Adipose tissue (tissue), 3 donors: ENCODE data around the gene DRICH1. TPM values are rescaled to one million over a fixed set of nuclear protein-coding genes. Genes with fewer than 3 reads are reported as not detected.
"Not testable (repeated sequence)": the region's sequence is repeated elsewhere in the genome, so short reads cannot be mapped to it uniquely, and the experiment has no call there.

ENCODE experiments used
- H3K27ac ChIP-seq: one replicate; pipeline ENCODE4 v1.5.1; 2013; ENCODE audit warnings: low read depth, low read length
- whole genome bisulfite sequencing, 3 donors: extraction: QIAGEN DNeasy Blood & Tissue Kit; methylation state at CpG; one replicate each; pipeline ENCODE4 v1.1.7; 2013; 5-methylcytosine and 5-hydroxymethylcytosine counted together
- polyA plus RNA-seq, 3 donors: library from polyadenylated mRNA; stranded (reverse); fragments of 200-250 nt; gene quantifications; one replicate each; pipeline ENCODE4 v1.2.3, GENCODE V29; 2013
- donor health status: healthy with polysubstance abuse.
- donor health status: Bipolar disorder and iron deficiency.
- donor health status: healthy.

Gene DRICH1
- polyA plus RNA-seq, 3 donors = 0.12 to 0.56 (median 0.18) TPM

DNA sequence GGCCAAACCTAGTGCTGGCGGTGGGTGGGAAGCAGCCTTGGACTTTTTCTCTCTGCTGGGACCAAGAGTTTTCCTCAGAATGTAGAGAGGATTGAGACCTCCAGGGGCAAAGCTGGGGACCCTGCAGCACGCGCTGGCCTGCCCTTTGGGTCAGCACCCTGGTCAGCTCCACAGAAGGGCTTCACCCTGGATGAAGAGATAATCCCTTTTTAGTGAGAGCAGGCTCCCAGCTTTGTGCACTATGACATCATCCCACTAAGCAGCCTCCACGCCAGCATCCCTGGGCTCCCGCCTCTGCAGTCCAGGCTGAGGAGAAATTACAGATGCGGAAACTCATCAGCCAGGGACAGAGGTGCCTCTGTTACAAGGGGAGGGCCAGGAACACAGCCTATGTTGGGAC lies 23.5 kb downstream of the DRICH1 start:
- H3K27ac ChIP-seq = no peak overlapping the region
- WGBS, 3 donors = 57 to 72% (median 68%) methylated on average over 6 of the region's 6 CpGs

- 83 to 89% (median 87%) methylated on average over 20 of the region's 20 CpGs for WGBS, 3 donors
Measured at GRCh38 chr22:23606204-23607131, 25.7 kb downstream of the DRICH1 start.

DNA sequence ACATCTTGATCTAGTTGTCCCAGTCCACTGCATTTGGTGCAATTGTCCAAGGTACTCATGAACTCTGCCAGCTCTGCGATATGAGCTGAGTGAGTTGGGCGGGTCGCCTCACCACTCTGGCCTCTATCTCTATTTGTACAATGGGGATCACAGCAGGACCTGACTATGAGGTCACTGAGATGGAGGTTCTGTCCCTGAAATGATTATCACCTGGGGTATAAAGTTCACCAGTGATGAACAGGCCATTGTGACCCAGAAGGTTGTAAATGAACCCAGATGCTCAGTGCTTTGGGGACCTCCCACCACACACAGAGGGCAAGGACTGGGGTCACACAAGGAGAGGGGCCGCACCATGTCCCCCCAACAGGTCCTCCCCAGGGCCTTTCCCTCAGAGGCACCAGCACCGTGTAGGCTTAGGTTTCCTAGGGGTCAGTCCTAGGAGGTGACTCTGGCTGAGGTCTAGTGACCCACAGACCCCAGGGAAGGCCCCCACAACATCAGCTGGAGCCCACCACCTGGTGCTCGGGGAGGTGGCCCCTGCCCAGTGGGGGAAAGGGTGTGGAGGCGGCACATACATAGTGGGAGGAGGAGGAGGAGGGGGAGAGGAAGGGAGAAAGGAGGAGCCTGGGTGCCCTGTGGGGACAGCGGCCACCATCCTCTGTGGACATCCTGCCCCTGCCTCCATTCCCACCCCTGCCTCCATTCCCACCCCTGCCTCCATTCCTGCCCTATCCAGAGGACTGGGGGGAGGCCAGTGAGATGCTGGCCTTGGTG lies 27.0 kb downstream of the DRICH1 start:
- 73 to 84% (median 82%) methylated on average over 7 to 8 of the region's 8 CpGs for WGBS, 3 donors
- H3K27ac ChIP-seq = no peak overlapping the region

More at GRCh38 chr22:23606204-23607131, 25.7 kb downstream of the DRICH1 start:
- H3K27ac ChIP-seq = no peak overlapping the region

- 76 to 91% (median 80%) methylated on average over 7 of the region's 7 CpGs for WGBS, 3 donors
- H3K27ac ChIP-seq = no peak overlapping the region
Measured at GRCh38 chr22:23603266-23603665, 28.9 kb downstream of the DRICH1 start.

DNA sequence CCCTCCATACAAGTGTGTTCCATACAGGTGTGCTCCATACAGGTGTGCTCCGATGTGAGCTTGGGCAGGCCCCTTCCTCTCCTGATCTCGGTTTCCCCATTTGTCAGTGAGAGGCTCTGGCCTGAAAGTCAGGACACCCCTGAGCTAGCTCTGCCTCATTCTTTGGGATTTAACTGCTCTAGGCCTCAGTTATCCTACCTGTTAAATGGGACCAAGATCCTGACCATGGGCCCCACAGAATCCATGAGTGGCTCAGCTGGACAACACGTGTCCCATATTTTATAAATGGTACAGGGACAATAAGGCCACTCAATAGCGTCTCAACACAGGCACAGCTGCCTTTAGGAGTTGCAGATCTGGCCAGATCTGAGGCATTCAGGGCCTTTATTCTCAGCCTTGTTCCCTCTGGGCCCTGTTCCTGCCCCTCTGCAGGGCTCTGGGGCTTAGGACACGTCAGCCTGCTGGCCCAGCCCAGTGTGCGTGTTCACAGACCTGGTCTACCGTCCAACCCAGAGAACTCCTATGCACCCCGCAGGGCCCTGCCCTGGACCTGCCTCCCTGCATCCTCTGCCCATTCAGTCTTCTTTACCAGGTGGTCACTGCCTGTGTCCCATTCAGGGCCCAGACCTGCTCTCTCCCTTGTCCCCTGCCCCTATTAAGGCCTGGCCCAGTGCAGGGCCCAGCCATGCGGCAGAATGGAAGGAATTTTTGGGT lies 33.2 kb downstream of the DRICH1 start:
- WGBS, 3 donors = 93 to 96% (median 95%) methylated on average over 8 to 9 of the region's 9 CpGs

DNA sequence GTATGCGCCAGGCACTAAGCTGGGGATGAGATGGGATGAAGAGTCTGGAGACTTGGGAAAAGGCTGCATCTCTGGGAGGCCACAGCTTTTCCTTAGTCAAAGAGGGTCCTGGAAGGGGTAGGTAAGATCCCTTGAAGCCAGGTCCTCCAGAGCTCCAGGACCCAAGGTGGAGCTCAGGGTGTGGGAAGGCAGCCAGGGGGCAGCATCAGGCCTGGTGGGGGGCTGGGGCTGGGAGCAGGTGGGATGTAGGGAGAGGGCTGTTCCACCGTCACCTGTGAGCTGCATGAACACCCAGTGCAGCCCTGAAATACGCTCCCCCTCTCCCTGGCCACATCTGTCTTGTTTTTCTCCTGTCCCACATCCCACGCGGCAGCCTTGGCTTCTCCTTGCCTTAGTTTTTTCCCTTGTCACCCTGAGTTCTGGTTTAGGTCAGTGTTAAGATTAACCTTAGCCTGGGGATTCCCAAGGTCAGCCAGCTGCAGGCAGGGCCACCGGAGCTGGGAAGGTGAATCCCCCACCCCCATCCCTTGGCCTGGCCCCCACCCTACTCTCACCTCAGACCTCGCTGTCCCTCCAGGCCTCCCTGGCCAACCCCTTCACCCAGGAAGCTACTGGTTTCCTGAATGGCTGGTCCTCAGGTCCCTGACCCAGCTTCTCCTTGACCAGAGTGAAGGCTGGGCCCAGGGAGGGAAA lies 34.4 kb downstream of the DRICH1 start:
- H3K27ac ChIP-seq = not testable (repeated sequence)
- 68 to 73% (median 72%) methylated on average over 5 of the region's 7 CpGs for WGBS, 3 donors

More for the DNA sequence above, 33.2 kb downstream of the DRICH1 start:
- no peak overlapping the region for H3K27ac ChIP-seq

DNA sequence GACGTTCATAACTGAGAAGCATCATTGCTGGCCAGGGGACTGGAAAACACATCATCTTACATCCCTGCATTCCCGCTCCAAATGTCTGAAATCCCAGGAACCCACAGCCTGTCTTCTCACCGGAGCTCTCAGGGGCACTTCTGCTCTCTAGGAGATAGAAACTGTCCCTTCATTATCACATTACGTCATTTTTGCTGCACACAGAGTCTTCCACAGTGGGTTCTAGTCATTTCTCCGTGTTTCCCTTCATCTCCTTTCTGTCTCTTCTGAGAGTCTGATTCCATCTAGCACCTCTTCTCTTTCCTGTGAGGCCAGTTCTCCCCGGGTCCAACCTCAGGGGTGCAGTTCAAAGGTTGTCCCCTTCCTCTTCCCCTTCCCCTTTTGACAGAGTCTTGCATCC lies 36.2 kb downstream of the DRICH1 start:
- WGBS, 3 donors = 36 to 47% (median 41%) methylated on average over 6 of the region's 6 CpGs
- H3K27ac ChIP-seq = not testable (repeated sequence)

DNA sequence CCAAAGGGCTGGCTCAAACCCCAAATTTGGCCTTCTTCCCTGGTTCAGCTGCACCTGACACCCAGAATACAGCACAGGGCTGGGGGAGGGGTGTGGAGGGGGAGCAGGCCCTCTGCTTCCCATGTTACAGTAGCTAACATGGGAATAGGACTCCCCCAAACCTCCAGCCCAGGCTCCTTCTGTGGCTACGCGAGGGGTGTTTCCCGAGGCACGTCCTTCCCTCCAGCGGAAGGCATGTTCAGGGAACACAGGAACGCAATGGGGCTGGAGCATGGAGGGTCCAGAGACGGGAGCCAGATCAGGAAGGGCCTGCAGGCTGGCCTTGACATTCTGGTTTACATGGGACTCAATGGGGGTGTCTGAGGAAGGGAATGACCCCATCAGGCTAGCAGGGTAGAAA lies 40.3 kb downstream of the DRICH1 start:
- H3K27ac ChIP-seq = no peak overlapping the region
- WGBS, 3 donors = 84 to 93% (median 91%) methylated on average over 7 of the region's 7 CpGs

DNA sequence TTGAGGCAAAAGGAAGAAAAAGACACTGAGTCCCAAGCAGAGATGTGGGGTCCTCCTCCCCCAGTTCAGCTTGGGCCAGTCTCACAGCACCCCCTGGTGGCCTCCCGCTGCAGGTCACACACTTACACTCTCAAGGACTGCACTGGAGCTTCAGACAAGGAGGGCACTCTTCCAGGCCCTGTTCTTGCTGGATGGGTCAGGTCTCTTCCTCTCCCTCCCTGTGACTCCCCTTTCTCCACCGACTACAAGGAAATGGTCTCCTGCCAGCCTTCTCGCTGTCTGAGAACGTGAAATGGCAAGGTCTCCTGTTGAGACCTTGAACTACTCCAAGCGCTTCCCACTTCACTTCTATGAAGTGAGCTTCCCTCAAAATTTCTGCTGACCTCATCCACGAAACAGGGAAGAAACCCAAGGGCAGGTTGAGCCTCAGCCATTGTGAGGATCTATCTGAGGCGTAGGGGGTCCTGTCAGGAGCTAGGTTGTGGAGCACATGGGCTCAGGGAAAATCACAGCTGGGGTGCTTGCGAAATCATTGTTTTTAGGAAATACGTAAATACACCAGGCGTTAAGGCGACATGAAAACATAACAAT lies 40.8 kb downstream of the DRICH1 start:
- no peak overlapping the region for H3K27ac ChIP-seq
- WGBS, 3 donors = 33 to 40% (median 38%) methylated on average over 11 of the region's 11 CpGs

DNA sequence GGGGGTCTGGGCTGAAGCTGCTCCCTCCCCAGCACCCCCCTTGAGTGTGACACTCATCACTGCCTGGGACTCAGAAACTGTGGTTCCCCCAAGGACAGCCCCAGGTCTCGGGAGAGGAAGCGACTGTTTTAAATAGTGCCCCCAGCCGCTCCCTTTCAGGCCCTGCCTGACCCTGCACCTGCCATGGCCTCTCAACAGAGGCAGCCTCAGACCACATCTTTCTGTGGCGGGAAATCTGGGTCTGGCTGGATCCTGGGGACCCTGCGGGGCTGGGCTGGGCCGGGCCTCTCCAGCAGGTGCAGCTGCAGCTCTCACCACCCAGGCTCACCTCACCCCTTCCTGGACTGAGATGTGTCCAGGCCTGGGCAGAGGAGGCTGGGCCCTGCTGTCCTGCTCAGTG lies 48.3 kb downstream of the DRICH1 start:
- 57 to 81% (median 59%) methylated on average over 6 of the region's 6 CpGs for WGBS, 3 donors
- no peak overlapping the region for H3K27ac ChIP-seq

GRCh38 chr22:23583153-23583552 lies 49.0 kb downstream of the DRICH1 start:
- 76 to 80% (median 76%) methylated on average over 7 of the region's 7 CpGs for WGBS, 3 donors
- no peak overlapping the region for H3K27ac ChIP-seq

DNA sequence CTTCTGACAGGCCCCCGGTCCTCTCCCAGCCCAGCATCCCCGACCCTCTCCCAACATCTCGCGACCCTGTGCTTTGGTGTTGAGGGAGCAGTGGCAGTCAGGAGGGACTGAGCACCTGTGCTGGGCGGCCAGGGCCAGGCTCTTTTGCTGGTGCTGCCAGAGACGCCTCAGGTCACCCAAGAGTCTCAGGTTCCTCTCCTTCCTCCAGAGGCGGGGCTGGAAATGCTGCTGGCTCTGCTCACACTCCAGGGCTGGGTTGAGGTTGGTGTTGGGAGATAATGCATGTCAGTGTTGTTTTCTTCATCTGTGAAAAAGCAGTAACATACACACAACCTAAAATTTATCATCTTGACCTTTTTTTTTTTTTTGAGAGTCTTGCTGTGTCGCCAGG lies 50.9 kb downstream of the DRICH1 start:
- no peak overlapping the region for H3K27ac ChIP-seq
- 57 to 77% (median 62%) methylated on average over 8 of the region's 8 CpGs for WGBS, 3 donors

DNA sequence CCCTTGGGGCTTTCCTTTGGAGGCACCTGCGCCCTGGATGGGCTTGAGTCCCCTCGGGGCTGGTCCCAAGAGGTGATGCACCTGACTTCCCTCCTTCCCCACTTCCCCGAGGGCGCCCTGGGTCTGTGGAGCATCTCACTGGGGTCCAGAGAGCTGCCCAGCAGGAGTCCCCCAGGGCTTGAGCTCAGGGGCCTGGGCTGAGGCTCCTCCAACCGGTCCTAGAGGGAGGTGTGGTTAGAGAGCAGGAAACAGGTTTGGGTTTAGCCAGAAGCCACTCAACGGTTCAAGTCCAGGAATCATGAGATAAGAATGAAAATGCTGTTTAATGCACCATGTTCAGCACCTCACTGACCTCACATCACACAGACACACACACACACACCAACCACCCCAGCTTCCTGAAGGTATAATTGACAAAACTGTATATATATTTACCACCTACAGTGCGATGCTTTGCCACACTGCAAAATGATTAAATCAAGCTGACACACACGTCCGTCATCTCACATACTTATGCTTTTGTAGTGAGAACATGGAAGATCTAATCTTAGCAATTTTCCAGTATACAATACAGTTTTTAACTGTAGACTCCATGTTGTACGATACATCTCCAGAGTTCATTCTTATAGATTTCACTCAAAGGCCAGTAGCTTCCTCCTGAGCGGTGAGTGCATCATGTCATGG lies 51.4 kb downstream of the DRICH1 start:
- WGBS, 3 donors = 52 to 73% (median 61%) methylated on average over 11 of the region's 11 CpGs

GRCh38 chr22:23579870-23580575 lies 52.1 kb downstream of the DRICH1 start, which contains the start of gene IGLL1:
Gene IGLL1, minus strand, starts transcription at chr22:23580290. Its CDS starts 100 bp downstream, at chr22:23580190.
- H3K27ac ChIP-seq = no peak within 1 kb of the TSS

More for the DNA sequence above, 51.4 kb downstream of the DRICH1 start:
- H3K27ac ChIP-seq = no peak overlapping the region

DNA sequence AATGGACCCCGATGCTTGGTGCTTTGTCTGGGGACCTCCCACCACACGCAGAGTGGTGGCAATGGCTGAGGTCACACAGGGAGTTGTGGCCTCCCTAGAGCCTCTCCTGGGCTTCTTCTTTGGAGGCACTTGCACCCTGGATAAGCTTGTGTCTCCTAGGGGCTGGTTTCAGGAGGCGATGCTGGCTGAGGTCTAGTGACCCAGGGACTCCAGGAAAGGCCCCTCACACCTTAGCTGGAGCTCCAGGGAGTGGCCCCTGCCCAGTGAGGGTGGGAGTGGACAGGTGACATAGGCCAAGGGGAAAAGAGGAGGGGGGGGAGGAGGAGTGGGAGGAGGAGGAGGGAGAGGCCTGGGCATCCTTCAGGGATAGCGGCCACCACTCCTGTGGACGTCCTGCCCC lies 52.8 kb downstream of the DRICH1 start:
- 62 to 88% (median 71%) methylated on average over 5 of the region's 5 CpGs for WGBS, 3 donors

More at GRCh38 chr22:23579870-23580575, 52.1 kb downstream of the DRICH1 start, which contains the start of gene IGLL1:
- 49 to 73% (median 61%) methylated on average over 12 of the region's 12 CpGs for WGBS, 3 donors

GRCh38 chr22:23578306-23578705 lies 53.8 kb downstream of the DRICH1 start:
- no peak overlapping the region for H3K27ac ChIP-seq
- WGBS, 3 donors = 57 to 73% (median 62%) methylated on average over 11 of the region's 11 CpGs

More for the DNA sequence above, 52.8 kb downstream of the DRICH1 start:
- H3K27ac ChIP-seq = no peak overlapping the region
